Liver (tissue), 9 donors: Measurements from ENCODE around the gene TMEM175. TPM values are rescaled to one million over a fixed set of nuclear protein-coding genes. Genes with fewer than 3 reads are reported as not detected.

Experiments used
- DNase-seq: peaks from one replicate; pipeline ENCODE4 v3.0.0-alpha.2; 2017; ENCODE audit warnings: low spot score
- H3K27ac ChIP-seq, 2 donors: one replicate each; pipeline ENCODE4 v1.7.0; 2013; ENCODE audit warnings: inconsistent platforms in 2 of 2, low read length in 2 of 2, control low read depth in 1 of 2, low read depth in 1 of 2, mild to moderate bottlenecking in 1 of 2
- H3K27me3 ChIP-seq, 4 donors: one replicate each; pipeline versions ENCODE4 v1.6.1 to v1.7.0; 2013; ENCODE audit warnings: low read length in 3 of 4, inconsistent platforms in 1 of 4, mild to moderate bottlenecking in 1 of 4, moderate library complexity in 1 of 4; ENCODE audit not compliant: control insufficient read depth in 4 of 4, insufficient read depth in 4 of 4
- H3K36me3 ChIP-seq, 4 donors: one replicate each; pipeline versions ENCODE4 v1.6.1 to v1.7.0; 2013; ENCODE audit warnings: low read length in 3 of 4, mild to moderate bottlenecking in 3 of 4, low read depth in 1 of 4, moderate library complexity in 1 of 4; ENCODE audit not compliant: control insufficient read depth in 4 of 4, insufficient read depth in 3 of 4
- H3K4me1 ChIP-seq, 4 donors: one replicate each; pipeline versions ENCODE4 v1.6.1 to v1.7.0; 2013; ENCODE audit warnings: low read length in 3 of 4, mild to moderate bottlenecking in 3 of 4, moderate library complexity in 1 of 4; ENCODE audit not compliant: control insufficient read depth in 4 of 4, insufficient read depth in 4 of 4
- H3K4me3 ChIP-seq, 3 donors: one replicate each; pipeline versions ENCODE4 v1.6.1 to v1.7.0; 2013; ENCODE audit warnings: low read length in 3 of 3, control low read depth in 1 of 3, low read depth in 1 of 3, mild to moderate bottlenecking in 1 of 3
- H3K9ac ChIP-seq, 2 donors: one replicate each; pipeline ENCODE4 v1.7.0; 2013; ENCODE audit warnings: low read length in 2 of 2, mild to moderate bottlenecking in 2 of 2, moderate library complexity in 2 of 2, control low read depth in 1 of 2, low read depth in 1 of 2
- H3K9me3 ChIP-seq, 4 donors: one replicate each; pipeline versions ENCODE4 v1.6.1 to v1.7.0; 2013; ENCODE audit warnings: low read length in 3 of 4; ENCODE audit not compliant: control insufficient read depth in 4 of 4
- ATF3 ChIP-seq: IDR thresholded peaks from 2 replicates; pipeline ENCODE4 v1.6.1; 2016; ENCODE audit warnings: antibody characterized with exemption
- EGR1 ChIP-seq, 2 donors: IDR thresholded peaks; 2 replicates each; pipeline ENCODE4 v1.6.1; 2016 to 2018; ENCODE audit warnings: antibody characterized with exemption in 2 of 2, low read depth in 2 of 2
- FOXA1 ChIP-seq: IDR thresholded peaks from 2 replicates; pipeline ENCODE4 v1.6.1; 2016; ENCODE audit warnings: antibody characterized with exemption
- FOXA2 ChIP-seq: IDR thresholded peaks from 2 replicates; pipeline ENCODE4 v1.6.1; 2016; ENCODE audit warnings: antibody characterized with exemption
- GABPA ChIP-seq, 2 donors: IDR thresholded peaks in 1 of 2; conservative IDR thresholded peaks in 1 of 2; 2 replicates each; pipeline ENCODE4 v1.6.1; 2016; ENCODE audit warnings: antibody characterized with exemption in 2 of 2, mild to moderate bottlenecking in 1 of 2, moderate library complexity in 1 of 2
- HNF4A ChIP-seq, 2 donors: conservative IDR thresholded peaks; 2 replicates each; pipeline ENCODE4 v1.6.1; 2016; ENCODE audit warnings: antibody characterized with exemption in 2 of 2, mild to moderate bottlenecking in 2 of 2
- JUND ChIP-seq, 2 donors: IDR thresholded peaks; 2 replicates each; pipeline ENCODE4 v1.6.1; 2016; ENCODE audit warnings: antibody characterized with exemption in 2 of 2
- RAD21 ChIP-seq, 2 donors: IDR thresholded peaks; 2 replicates each; pipeline ENCODE4 v1.6.1; 2016; ENCODE audit warnings: antibody characterized with exemption in 2 of 2, mild to moderate bottlenecking in 2 of 2
- RXRA ChIP-seq, 2 donors: IDR thresholded peaks; 2 replicates each; pipeline ENCODE4 v1.6.1; 2017 to 2018; ENCODE audit warnings: antibody characterized with exemption in 2 of 2, mild to moderate bottlenecking in 1 of 2
- SP1 ChIP-seq: IDR thresholded peaks from 2 replicates; pipeline ENCODE4 v1.6.1; 2018; ENCODE audit warnings: antibody characterized with exemption, mild to moderate bottlenecking
- TAF1 ChIP-seq: conservative IDR thresholded peaks from 2 replicates; pipeline ENCODE4 v1.6.1; 2016; ENCODE audit warnings: antibody characterized with exemption, mild to moderate bottlenecking
- YY1 ChIP-seq: IDR thresholded peaks from 2 replicates; pipeline ENCODE4 v1.6.1; 2016; ENCODE audit warnings: antibody characterized with exemption, mild to moderate bottlenecking
- WGBS: extraction: QIAGEN DNeasy Blood & Tissue Kit; methylation state at CpG from one replicate; pipeline ENCODE4 v1.1.7; 2013; 5-methylcytosine and 5-hydroxymethylcytosine counted together
- polyA plus RNA-seq, 2 donors: library from polyadenylated mRNA; stranded (reverse) in 1 of 2; unstranded in 1 of 2; fragments of 200-250 nt in 1 of 2; fragments of >200 nt in 1 of 2; fragmentation: Nextera tagmentation in 1 of 2; extraction: Ambion mirVana in 1 of 2; gene quantifications; one replicate each; pipeline versions ENCODE4 v1.2.1 to v1.2.3, GENCODE V29; 2013 to 2015
- total RNA-seq, 2 donors: library from RNA; depleted of rRNA; stranded (reverse); fragments of >200 nt; gene quantifications; one replicate each; pipeline ENCODE4 v1.2.3, GENCODE V29; 2014
- TF ChIP-seq, protein P1 (sequence below): fragments of 150-350 bp; IDR thresholded peaks from 2 replicates; pipeline ENCODE4 v1.5.1; 2017; ENCODE audit warnings: improper control_type of control experiment, low read depth, low read length; ENCODE audit not compliant: missing input control
- TF ChIP-seq, protein P2 (sequence below): IDR thresholded peaks from 2 replicates; pipeline ENCODE4 v1.6.1; 2016; ENCODE audit warnings: antibody characterized with exemption
- donor health status: healthy.
- donor health status: healthy.
- donor health status: healthy.
- donor health status: healthy.
- donor health status: healthy.

The TMEM175 gene
- total and polyA plus RNA-seq, 4 donors: 18.6 to 26.3 (median 25.5) TPM

DNA sequence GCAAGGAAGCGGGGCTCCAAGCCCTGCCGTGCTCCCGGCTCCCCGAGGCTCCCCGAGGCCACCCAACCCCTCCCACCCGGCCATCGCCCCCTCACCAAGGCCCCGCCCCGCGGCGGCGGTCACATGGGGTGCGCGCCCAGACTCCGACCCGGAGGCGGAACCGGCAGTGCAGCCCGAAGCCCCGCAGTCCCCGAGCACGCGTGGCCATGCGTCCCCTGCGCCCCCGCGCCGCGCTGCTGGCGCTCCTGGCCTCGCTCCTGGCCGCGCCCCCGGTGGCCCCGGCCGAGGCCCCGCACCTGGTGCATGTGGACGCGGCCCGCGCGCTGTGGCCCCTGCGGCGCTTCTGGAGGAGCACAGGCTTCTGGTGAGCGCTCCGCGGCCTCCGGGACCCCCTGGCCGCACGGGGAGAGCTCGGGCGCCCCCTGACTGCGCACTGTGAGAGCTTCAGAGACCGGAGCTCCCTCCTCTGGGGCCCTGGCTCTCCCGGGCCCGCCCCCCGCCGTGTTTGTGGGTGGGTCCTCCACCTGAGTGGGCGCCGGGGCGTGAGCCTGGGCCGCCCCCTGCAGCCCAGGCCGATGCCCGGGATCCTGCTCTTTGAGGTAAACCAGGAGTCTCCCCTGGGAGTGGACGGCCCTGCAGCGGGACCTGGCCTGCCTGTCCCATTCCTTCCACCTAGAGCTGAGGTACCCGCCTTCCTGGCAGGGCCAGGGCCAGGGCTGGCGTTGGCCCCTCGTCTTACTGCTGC lies 54.8 kb downstream of the TMEM175 start, which contains the start of gene IDUA:
Gene IDUA (plus strand): TSS at position 166 of the 745 bp plus-strand sequence. CDS start 41 bp downstream, at position 207.
- peaks cover 0 to 8% (median 4%) of the 10 kb centered on the region in 4 donors for H3K36me3 ChIP-seq
- H3K4me1 ChIP-seq: peaks cover 13 to 58% (median 44%) of the 10 kb centered on the region in 4 donors
- peak within 1 kb of the TSS; percentile 66 to 79 for H3K27ac ChIP-seq
- H3K9me3 ChIP-seq: no peaks in the 10 kb centered on the region
- H3K9ac ChIP-seq: peak within 1 kb of the TSS; percentile 5 to 79
- peak; percentile 79 for DNase-seq
- no peaks in the 10 kb centered on the region for H3K27me3 ChIP-seq
- TF ChIP-seq RXRA (IDR thresholded peaks at IDR 0.05) (peak in 1 of 2 donors; percentile 21), GABPA (IDR thresholded peaks at IDR 0.05 in 1 of 2, conservative IDR thresholded peaks at IDR 0.05 in 1 of 2) (peak in 1 of 2 donors; percentile 47), YY1 (no peak), SP1 (no peak), TAF1 (no peak), EGR1 (IDR thresholded peaks at IDR 0.05; ENCODE audit: low read depth in 2 of 2) (peak in 1 of 2 donors; percentile 56), RAD21 (IDR thresholded peaks at IDR 0.05) (peak; percentile 29 to 31)
- TF ChIP-seq, protein P1, sequence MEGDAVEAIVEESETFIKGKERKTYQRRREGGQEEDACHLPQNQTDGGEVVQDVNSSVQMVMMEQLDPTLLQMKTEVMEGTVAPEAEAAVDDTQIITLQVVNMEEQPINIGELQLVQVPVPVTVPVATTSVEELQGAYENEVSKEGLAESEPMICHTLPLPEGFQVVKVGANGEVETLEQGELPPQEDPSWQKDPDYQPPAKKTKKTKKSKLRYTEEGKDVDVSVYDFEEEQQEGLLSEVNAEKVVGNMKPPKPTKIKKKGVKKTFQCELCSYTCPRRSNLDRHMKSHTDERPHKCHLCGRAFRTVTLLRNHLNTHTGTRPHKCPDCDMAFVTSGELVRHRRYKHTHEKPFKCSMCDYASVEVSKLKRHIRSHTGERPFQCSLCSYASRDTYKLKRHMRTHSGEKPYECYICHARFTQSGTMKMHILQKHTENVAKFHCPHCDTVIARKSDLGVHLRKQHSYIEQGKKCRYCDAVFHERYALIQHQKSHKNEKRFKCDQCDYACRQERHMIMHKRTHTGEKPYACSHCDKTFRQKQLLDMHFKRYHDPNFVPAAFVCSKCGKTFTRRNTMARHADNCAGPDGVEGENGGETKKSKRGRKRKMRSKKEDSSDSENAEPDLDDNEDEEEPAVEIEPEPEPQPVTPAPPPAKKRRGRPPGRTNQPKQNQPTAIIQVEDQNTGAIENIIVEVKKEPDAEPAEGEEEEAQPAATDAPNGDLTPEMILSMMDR: peak; percentile 31
- H3K4me3 ChIP-seq: peak within 1 kb of the TSS; percentile 54 to 75 (median 75)
- WGBS: 1% methylated on average over 69 of the region's 69 CpGs

- no peaks in the 10 kb centered on the region for H3K27me3 ChIP-seq
- no peak for DNase-seq
- 60% methylated on average over 37 of the region's 37 CpGs for WGBS
- H3K9me3 ChIP-seq: no peaks in the 10 kb centered on the region
- TF ChIP-seq FOXA2 (no peak), ATF3 (no peak), GABPA (IDR thresholded peaks at IDR 0.05 in 1 of 2, conservative IDR thresholded peaks at IDR 0.05 in 1 of 2) (no peak), JUND (IDR thresholded peaks at IDR 0.05) (no peak), HNF4A (conservative IDR thresholded peaks at IDR 0.05) (no peak), YY1 (no peak), EGR1 (IDR thresholded peaks at IDR 0.05; ENCODE audit: low read depth in 2 of 2) (no peak), RXRA (IDR thresholded peaks at IDR 0.05) (no peak), FOXA1 (no peak)
- TF ChIP-seq, protein P2, sequence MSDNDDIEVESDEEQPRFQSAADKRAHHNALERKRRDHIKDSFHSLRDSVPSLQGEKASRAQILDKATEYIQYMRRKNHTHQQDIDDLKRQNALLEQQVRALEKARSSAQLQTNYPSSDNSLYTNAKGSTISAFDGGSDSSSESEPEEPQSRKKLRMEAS: no peak
- peaks cover 0 to 8% (median 4%) of the 10 kb centered on the region in 4 donors for H3K36me3 ChIP-seq
- H3K9ac ChIP-seq: peak overlapping the region in 1 of 2 donors; percentile 50
- peaks cover 13 to 62% (median 47%) of the 10 kb centered on the region in 4 donors for H3K4me1 ChIP-seq
- H3K27ac ChIP-seq: peak overlapping the region; percentile 66 to 79
- peak overlapping the region in 2 of 3 donors; percentile 54 to 75 for H3K4me3 ChIP-seq
Observed at GRCh38 chr4:987624-988513, 55.6 kb downstream of the TMEM175 start.
